GM19099 (cell line): ENCODE results near the gene CHAF1A.

Source experiments
- POLR2A ChIP-seq: IDR thresholded peaks from 3 replicates; pipeline ENCODE4 v1.6.1; 2011; ENCODE audit warnings: low read depth; ENCODE audit not compliant: insufficient read length; ENCODE audit errors: extremely low read depth

Gene CHAF1A

GRCh38 chr19:4362831-4363545 is 39.5 kb upstream of the CHAF1A start:
- no peak for TF ChIP-seq POLR2A

GRCh38 chr19:4363571-4364304 is 38.7 kb upstream of the CHAF1A start:
- no peak for TF ChIP-seq POLR2A

GRCh38 chr19:4365341-4365740 is 37.1 kb upstream of the CHAF1A start:
- no peak for TF ChIP-seq POLR2A

GRCh38 chr19:4365791-4366665 is 36.4 kb upstream of the CHAF1A start:
- TF ChIP-seq POLR2A, result no peak

GRCh38 chr19:4366666-4367335 is 35.6 kb upstream of the CHAF1A start:
- no peak for TF ChIP-seq POLR2A

GRCh38 chr19:4367336-4367723 is 35.1 kb upstream of the CHAF1A start:
- TF ChIP-seq POLR2A, result no peak

- TF ChIP-seq POLR2A, result no peak
These were observed 34.7 kb upstream of the CHAF1A start for GRCh38 chr19:4367781-4368127.

- no peak for TF ChIP-seq POLR2A
These were observed 34.2 kb upstream of the CHAF1A start for GRCh38 chr19:4368128-4368820.

GRCh38 chr19:4369109-4369887 is 33.1 kb upstream of the CHAF1A start:
- peak; percentile 45 for TF ChIP-seq POLR2A

- no peak for TF ChIP-seq POLR2A
These were observed 32.6 kb upstream of the CHAF1A start for GRCh38 chr19:4369888-4370260.

GRCh38 chr19:4370418-4371041 is 31.9 kb upstream of the CHAF1A start:
- no peak for TF ChIP-seq POLR2A

GRCh38 chr19:4371247-4372164 is 30.9 kb upstream of the CHAF1A start:
- no peak for TF ChIP-seq POLR2A
